Transverse colon (tissue), 4 donors: Measurements from ENCODE around the gene NUDT22. TPM values are rescaled to one million over a fixed set of nuclear protein-coding genes. Genes with fewer than 3 reads are reported as not detected.
"Not testable (repeated sequence)": the region's sequence is repeated elsewhere in the genome, so short reads cannot be mapped to it uniquely, and the experiment has no call there.

ENCODE experiments used
- DNase-seq: peaks from one replicate; pipeline ENCODE4 v3.0.0-alpha.2; 2019
- H3K27ac ChIP-seq, 4 donors: fragments of 200-600 bp; sonication (generic); 2 replicates each; pipeline ENCODE4 v1.5.1; 2016 to 2018; ENCODE audit warnings: inconsistent platforms in 4 of 4
- H3K27me3 ChIP-seq: fragments of 200-600 bp; sonication (generic); 2 replicates; pipeline ENCODE4 v1.5.1; 2017; ENCODE audit warnings: inconsistent platforms
- H3K36me3 ChIP-seq, 4 donors: fragments of 200-600 bp; sonication (generic); 2 replicates each; pipeline ENCODE4 v1.5.1; 2017 to 2019; ENCODE audit warnings: inconsistent platforms in 4 of 4
- H3K4me1 ChIP-seq, 4 donors: fragments of 200-600 bp; sonication (generic); 2 replicates each; pipeline ENCODE4 v1.5.1; 2017 to 2020; ENCODE audit warnings: inconsistent platforms in 4 of 4
- H3K4me3 ChIP-seq, 4 donors: fragments of 200-600 bp; sonication (generic); 1 replicate in 1 of 4; 2 replicates in 3 of 4; pipeline versions ENCODE4 v1.5.1 to v1.6.1; 2017 to 2019; ENCODE audit warnings: inconsistent platforms in 4 of 4
- H3K9me3 ChIP-seq, 2 donors: fragments of 200-600 bp; sonication (generic); 2 replicates each; pipeline ENCODE4 v1.5.1; 2017 to 2019; ENCODE audit warnings: inconsistent platforms in 2 of 2
- CTCF ChIP-seq, 5 experiments: fragments of 200-600 bp in 3 of 5; fragments of 450-650 bp in 2 of 5; sonication (generic) in 3 of 5; IDR thresholded peaks; 1 replicate in 2 of 5; 2 replicates in 3 of 5; pipeline ENCODE4 v1.5.1; 2016 to 2017; ENCODE audit warnings: antibody characterized with exemption in 5 of 5, inconsistent platforms in 3 of 5, mild to moderate bottlenecking in 2 of 5, moderate library complexity in 1 of 5
- EP300 ChIP-seq: sonication (generic); formaldehyde crosslinking; IDR thresholded peaks from one replicate; pipeline ENCODE4 v1.6.1; 2017; ENCODE audit warnings: antibody characterized with exemption, low read depth
- POLR2A ChIP-seq: fragments of 450-650 bp; IDR thresholded peaks from one replicate; pipeline ENCODE4 v1.6.1; 2016; ENCODE audit warnings: antibody characterized with exemption, mild to moderate bottlenecking, moderate library complexity
- POLR2AphosphoS5 ChIP-seq, 3 donors: sonication (generic); formaldehyde crosslinking; IDR thresholded peaks; one replicate each; pipeline ENCODE4 v1.6.1; 2016; ENCODE audit warnings: antibody characterized with exemption in 3 of 3
- WGBS, 2 donors: methylation state at CpG; one replicate each; pipeline ENCODE4 v1.1.5; 2018; ENCODE audit warnings: low coverage in 1 of 2; 5-methylcytosine and 5-hydroxymethylcytosine counted together
- in situ Hi-C, 4 donors: fragments of 200-750 bp; cut with MboI; loops; one replicate each; pipeline versions ENCODE4 v1.15.0 to v1.15.1; 2017; ENCODE audit warnings: low sequenced_read_pairs in 3 of 4, low pct_ligation_motif_present in 1 of 4, low pct_unique_long_range_greater_than_20kb in 1 of 4
- intact Hi-C: fragments of 100-400 bp; cut with DNase I; formaldehyde crosslinking; loops from one replicate; pipeline ENCODE4 v1.15.1; 2023; ENCODE audit warnings: low total_unique reads
- total RNA-seq, 4 donors: library from RNA; depleted of rRNA; stranded (reverse); fragments of >200 nt; gene quantifications; one replicate each; pipeline ENCODE4 v1.1.0, GENCODE V29; 2016

Gene NUDT22
- total RNA-seq, 4 donors from 2014 or later, result 84.0 to 215 (median 127) TPM

GRCh38 chr11:64245401-64245796, 19.3 kb downstream of the NUDT22 start:
- in situ Hi-C loops, result no loop called here
- 10% methylated on average over 4 of the region's 6 CpGs; no CpG with 5 or more reads in 1 of the 2 donors for WGBS, 2 donors
- peaks cover 20 to 43% (median 35%) of the 10 kb centered on the region in 4 donors for H3K4me1 ChIP-seq
- DNase-seq, result peak; percentile 70
- no peaks in the 10 kb centered on the region for H3K9me3 ChIP-seq
- H3K4me3 ChIP-seq, result peak overlapping the region; percentile 62 to 78 (median 70)
- H3K27me3 ChIP-seq, result no peaks in the 10 kb centered on the region
- no peak for TF ChIP-seq EP300
- TF ChIP-seq POLR2AphosphoS5 (IDR thresholded peaks at IDR 0.05), result no peak
- TF ChIP-seq CTCF (IDR thresholded peaks at IDR 0.05), result no peak
- no peak for TF ChIP-seq POLR2A
- intact Hi-C loops, result no loop called here
- H3K36me3 ChIP-seq, result no peaks in the 10 kb centered on the region
- H3K27ac ChIP-seq, result peak overlapping the region; percentile 90 to 99 (median 94)

- H3K27me3 ChIP-seq, result no peaks in the 10 kb centered on the region
- DNase-seq, result peak; percentile 77
- 2% methylated on average over 21 of the region's 46 CpGs; no CpG with 5 or more reads in 1 of the 2 donors for WGBS, 2 donors
- peak overlapping the region; percentile 90 to 99 (median 94) for H3K27ac ChIP-seq
- in situ Hi-C loops, result no loop called here
- intact Hi-C loops, result no loop called here
- no peaks in the 10 kb centered on the region for H3K9me3 ChIP-seq
- H3K4me1 ChIP-seq, result peaks cover 24 to 47% (median 38%) of the 10 kb centered on the region in 4 donors
- H3K36me3 ChIP-seq, result no peaks in the 10 kb centered on the region
- H3K4me3 ChIP-seq, result peak overlapping the region; percentile 62 to 78 (median 70)
- TF ChIP-seq POLR2AphosphoS5 (IDR thresholded peaks at IDR 0.05) (peak in 2 of 3 donors; percentile 17 to 58), CTCF (IDR thresholded peaks at IDR 0.05) (peak in 2 of 5 experiments; percentile 13 to 21), POLR2A (peak; percentile 68), EP300 (no peak)
Observed at GRCh38 chr11:64245797-64246620, 19.9 kb downstream of the NUDT22 start.

GRCh38 chr11:64246621-64246870, 20.5 kb downstream of the NUDT22 start:
- H3K36me3 ChIP-seq, intact Hi-C loops, H3K9me3 ChIP-seq, in situ Hi-C loops, H3K27me3 ChIP-seq, DNase-seq: not testable (repeated sequence)
- H3K27ac ChIP-seq, result peak overlapping the region; percentile 90 to 99 (median 94)
- H3K4me3 ChIP-seq, result peak overlapping the region; percentile 62 to 78 (median 70)
- WGBS, 2 donors, result 1% methylated on average over 23 of the region's 43 CpGs; no CpG with 5 or more reads in 1 of the 2 donors
- H3K4me1 ChIP-seq, result peaks cover 24 to 49% (median 40%) of the 10 kb centered on the region in 4 donors

GRCh38 chr11:64246871-64247728, 21.0 kb downstream of the NUDT22 start, which contains the start of gene PPP1R14B:
Gene PPP1R14B (minus strand): TSS chr11:64246943. CDS start chr11:64246673, 270 bp downstream.
- Histone ChIP-seq H3K9me3 (no peaks in the 10 kb centered on the region), H3K36me3 (no peaks in the 10 kb centered on the region), H3K27ac (peak within 1 kb of the TSS; percentile 90 to 99 (median 94)), H3K27me3 (no peaks in the 10 kb centered on the region), H3K4me1 (peaks cover 23 to 50% (median 41%) of the 10 kb centered on the region in 4 donors), H3K4me3 (peak within 1 kb of the TSS; percentile 62 to 78 (median 70))
- peak; percentile 92 for DNase-seq
- in situ Hi-C loops, result no loop called here
- peak in 2 of 3 donors; percentile 48 to 65 for TF ChIP-seq POLR2AphosphoS5 (IDR thresholded peaks at IDR 0.05)
- peak; percentile 54 for TF ChIP-seq POLR2A
- peak in 3 of 5 experiments; percentile 16 to 39 (median 21) for TF ChIP-seq CTCF (IDR thresholded peaks at IDR 0.05)
- TF ChIP-seq EP300, result no peak
- 2% methylated on average over 45 of the region's 74 CpGs; no CpG with 5 or more reads in 1 of the 2 donors for WGBS, 2 donors
- intact Hi-C loops, result no loop called here
